KBM-7 (cell line): ENCODE data around the gene AMACR.

Experiments
- DNase-seq: peaks from one replicate; pipeline ENCODE4 v3.0.0-alpha.2; 2015
- in situ Hi-C: fragments of 300-500 bp; cut with MboI; formaldehyde crosslinking; loops from 2 replicates; pipeline ENCODE4 v1.14.3; 2020; ENCODE audit warnings: low sequenced_read_pairs, low pct_unique_long_range_greater_than_20kb, mixed read lengths

The AMACR gene

DNA sequence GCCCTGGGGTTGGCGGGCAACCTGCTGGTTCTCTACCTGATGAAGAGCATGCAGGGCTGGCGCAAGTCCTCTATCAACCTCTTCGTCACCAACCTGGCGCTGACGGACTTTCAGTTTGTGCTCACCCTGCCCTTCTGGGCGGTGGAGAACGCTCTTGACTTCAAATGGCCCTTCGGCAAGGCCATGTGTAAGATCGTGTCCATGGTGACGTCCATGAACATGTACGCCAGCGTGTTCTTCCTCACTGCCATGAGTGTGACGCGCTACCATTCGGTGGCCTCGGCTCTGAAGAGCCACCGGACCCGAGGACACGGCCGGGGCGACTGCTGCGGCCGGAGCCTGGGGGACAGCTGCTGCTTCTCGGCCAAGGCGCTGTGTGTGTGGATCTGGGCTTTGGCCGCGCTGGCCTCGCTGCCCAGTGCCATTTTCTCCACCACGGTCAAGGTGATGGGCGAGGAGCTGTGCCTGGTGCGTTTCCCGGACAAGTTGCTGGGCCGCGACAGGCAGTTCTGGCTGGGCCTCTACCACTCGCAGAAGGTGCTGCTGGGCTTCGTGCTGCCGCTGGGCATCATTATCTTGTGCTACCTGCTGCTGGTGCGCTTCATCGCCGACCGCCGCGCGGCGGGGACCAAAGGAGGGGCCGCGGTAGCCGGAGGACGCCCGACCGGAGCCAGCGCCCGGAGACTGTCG, 70.7 kb downstream of the AMACR start:
- DNase-seq: no peak
- in situ Hi-C loops: no loop called here

DNA sequence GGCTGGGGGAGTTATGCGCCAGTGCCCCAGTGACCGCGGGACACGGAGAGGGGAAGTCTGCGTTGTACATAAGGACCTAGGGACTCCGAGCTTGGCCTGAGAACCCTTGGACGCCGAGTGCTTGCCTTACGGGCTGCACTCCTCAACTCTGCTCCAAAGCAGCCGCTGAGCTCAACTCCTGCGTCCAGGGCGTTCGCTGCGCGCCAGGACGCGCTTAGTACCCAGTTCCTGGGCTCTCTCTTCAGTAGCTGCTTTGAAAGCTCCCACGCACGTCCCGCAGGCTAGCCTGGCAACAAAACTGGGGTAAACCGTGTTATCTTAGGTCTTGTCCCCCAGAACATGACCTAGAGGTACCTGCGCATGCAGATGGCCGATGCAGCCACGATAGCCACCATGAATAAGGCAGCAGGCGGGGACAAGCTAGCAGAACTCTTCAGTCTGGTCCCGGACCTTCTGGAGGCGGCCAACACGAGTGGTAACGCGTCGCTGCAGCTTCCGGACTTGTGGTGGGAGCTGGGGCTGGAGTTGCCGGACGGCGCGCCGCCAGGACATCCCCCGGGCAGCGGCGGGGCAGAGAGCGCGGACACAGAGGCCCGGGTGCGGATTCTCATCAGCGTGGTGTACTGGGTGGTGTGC, 71.4 kb downstream of the AMACR start, which contains the start of gene RXFP3:
Gene RXFP3 (plus strand): TSS at position 6 of the 636 bp plus-strand sequence. CDS start 355 bp downstream, at position 361.
- in situ Hi-C loops: no loop called here
- DNase-seq: no peak
